ENCODE results near the gene APLP2.
"Not testable (repeated sequence)": the region's sequence is repeated elsewhere in the genome, so short reads cannot be mapped to it uniquely, and the experiment has no call there.

APLP2 gene

GRCh38 chr11:130151196-130151595, 81.5 kb downstream of the APLP2 start:
- no peak for DNase-seq

GRCh38 chr11:130156108-130157022, 86.7 kb downstream of the APLP2 start:
- no peak for DNase-seq

DNA sequence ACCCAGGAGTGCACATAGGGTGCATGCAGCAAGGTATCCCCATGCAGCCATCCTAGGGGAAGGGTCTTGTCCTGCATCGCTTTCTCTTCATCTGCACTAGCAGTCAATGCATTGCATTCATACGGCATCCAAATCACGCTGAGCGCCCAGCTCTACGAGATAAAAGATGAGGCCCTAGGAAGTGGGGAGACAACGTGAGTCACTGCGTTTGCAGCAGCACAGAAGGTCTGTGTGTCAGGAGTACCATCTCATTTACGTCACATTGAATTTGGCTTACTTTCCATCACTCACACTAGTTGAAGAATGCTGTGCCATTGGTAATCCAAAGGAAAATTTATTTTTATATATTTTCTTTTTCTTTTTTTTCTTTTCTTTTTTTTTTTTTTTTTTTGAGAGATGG, 87.4 kb downstream of the APLP2 start:
- DNase-seq: no peak

GRCh38 chr11:130157840-130158239, 88.1 kb downstream of the APLP2 start:
- DNase-seq: no peak

DNA sequence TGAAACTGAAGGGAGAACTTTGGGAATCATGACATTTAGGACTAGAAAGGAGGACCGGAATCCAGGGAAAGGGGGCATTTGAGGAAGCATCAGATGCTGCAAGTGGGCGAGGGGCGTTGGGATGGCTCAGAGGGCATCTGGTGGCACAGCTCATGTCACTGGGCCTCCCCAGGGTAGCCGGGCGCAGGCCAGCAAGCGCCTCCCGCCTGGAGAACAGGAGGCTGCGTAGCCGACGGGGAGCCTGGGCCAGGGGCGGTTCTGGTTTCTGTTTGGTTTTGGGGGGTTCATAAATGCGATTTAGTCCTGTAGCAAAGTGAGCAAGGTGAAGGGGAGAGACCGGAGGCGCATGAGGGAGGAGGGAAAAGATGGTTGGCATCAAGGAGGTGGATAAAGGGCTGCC, 89.4 kb downstream of the APLP2 start:
- no peak for DNase-seq

DNA sequence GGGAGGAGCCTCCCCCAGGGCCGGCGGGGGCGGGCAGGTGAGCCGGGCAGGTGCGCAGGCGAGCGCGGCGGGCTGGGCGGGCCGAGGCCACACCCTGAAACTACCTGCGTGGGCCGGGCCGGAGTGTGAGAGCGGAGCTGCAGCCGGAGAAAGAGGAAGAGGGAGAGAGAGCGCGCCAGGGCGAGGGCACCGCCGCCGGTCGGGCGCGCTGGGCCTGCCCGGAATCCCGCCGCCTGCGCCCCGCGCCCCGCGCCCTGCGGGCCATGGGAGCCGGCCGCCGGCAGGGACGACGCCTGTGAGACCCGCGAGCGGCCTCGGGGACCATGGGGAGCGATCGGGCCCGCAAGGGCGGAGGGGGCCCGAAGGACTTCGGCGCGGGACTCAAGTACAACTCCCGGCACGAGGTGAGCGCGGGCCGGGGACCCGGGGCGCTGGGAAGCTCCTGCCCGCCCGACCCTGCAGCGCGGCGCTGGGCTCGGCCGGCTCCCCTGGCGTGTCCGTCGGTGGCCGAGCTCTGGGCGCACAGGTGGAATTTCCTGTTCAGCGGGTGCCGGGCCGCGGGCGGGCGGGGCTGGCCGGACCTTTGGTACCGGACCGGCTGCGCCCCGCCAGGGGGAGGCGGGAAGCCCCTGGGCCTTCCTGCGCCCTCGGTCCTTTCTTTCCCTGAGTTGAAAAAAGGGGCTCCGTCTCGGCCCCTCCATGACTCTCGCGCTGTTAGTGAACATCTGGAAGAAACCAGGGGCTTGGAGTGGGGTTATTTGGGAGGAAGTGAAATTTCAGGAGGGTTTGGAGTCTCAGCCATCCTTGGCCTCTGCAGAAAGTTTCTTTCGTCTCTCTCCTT, 90.2 kb downstream of the APLP2 start, which contains the start of gene ST14:
Gene ST14 (plus strand): TSS at position 126 of the 841 bp plus-strand sequence. CDS start 198 bp downstream, at position 324.
- no peak for DNase-seq

GRCh38 chr11:130160498-130161155, 90.9 kb downstream of the APLP2 start:
- no peak for DNase-seq

- no peak for DNase-seq
Observed at GRCh38 chr11:130161441-130162145, 91.9 kb downstream of the APLP2 start.

DNA sequence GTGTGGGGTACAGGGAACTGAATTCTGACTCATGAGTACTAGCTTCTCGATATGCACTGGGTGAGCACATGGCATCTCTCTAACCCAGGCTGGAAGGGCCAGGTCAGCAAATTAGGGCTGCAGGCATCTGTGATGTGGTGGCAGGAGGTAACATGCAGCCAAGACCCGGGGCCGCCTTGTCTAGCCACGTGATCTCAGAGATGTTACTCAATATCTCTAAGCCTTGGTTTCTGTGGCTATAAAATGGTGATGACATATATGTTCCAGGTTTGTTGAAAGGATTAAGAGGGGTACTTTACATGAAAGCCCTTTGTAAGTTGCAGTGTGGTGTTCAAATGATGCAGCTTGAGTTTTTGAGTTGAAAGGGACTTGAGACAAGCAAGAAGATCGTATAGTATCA, 93.0 kb downstream of the APLP2 start:
- no peak for DNase-seq

DNA sequence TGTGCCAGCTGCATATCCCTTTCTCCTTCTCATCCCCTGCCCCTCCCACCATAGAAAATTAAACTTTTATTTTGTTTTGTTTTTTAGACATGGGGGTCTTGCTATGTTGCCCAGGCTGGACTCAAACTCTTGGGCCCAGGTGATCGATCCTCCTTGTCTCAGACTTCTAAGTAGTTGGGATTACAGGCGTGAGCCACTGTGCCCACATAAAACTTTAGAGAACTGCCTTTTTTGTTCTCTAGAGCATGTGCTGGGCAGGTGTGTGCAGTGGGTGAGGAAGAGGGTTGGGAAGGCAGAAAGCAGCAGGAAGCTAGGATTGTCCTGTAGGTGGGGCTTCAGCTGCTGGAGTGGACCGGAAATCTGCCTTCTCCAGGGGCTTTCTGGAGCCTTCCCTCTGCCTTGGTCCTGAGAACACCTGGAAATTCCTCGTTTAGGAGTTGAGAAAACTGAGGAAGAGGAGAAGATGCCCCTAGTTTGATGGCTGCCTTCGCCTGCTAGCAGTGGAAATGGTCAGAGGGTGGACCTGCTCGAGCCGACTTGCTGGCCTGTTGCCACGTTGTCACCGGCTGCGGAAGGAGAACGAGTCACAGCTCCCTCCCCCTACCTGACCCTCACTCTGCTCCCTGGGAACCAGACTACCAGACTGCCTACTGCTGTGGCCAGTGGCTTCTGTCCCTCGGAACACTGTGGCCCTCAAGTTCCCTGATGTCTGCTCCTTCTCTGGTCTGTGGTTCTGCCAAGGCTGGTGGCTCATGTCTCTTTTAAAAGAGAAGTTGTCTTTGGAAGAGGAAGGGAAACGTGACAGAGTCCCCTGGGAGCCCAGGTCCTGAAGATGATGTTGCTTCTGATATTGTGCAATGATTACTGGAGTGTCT, 93.9 kb downstream of the APLP2 start:
- no peak for DNase-seq

DNA sequence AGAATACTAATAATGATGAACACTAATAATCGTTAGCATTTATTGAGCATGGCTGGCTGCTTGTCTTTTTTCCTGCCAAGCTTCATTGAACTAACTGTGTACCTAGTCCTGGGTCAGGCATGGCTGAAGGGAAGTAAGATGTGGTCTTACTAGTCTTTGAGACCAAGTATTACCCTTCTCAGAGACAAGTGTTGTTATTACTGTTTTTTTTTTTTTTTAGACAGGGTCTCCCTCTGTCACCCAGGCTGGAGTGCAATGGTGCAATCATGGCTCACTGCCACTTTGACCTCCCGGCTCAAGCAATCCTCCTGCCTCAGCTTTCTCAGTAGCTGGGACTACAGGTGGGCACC, 94.5 kb downstream of the APLP2 start:
- DNase-seq: no peak

GRCh38 chr11:130165601-130166456, 96.1 kb downstream of the APLP2 start:
- DNase-seq: no peak

DNA sequence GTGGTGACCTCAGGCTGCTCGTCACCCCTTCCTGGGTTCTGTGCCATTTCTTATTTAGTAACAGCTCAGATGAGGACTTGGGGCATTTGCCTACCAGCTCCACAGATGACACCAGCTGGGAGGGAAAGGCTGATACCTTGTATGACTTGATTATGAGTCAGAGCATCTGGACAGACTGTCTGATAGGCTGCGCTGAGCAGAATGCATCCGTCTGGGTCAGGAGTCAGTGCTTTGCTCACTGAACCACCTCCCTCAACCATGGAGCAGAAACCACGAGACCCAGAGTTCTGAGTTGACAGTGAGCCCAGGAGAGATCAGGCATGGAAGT, 96.7 kb downstream of the APLP2 start:
- DNase-seq: no peak

- DNase-seq: no peak
Observed at GRCh38 chr11:130167146-130167545, 97.5 kb downstream of the APLP2 start.

DNA sequence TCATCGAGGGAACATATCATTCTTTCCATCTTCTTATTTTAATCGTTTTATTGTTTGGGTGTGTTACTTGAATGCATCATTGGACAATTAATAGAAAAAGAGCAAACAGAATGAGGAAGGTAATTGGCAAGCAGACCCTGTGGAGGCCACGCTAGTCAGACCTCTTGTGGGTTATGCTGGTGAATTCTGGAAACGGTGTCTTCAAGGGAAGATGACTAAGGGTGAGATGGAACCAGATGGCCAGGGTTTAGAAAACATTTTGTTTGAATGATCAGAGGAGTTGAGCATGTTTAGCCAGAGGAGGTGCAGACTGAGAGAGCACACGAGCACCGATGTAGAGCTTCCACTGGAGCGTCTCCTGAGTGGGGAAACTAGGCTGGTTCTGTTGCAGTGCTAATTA, 98.4 kb downstream of the APLP2 start:
- no peak for DNase-seq

- DNase-seq: no peak
Observed at GRCh38 chr11:130170345-130170744, 100.7 kb downstream of the APLP2 start.

DNA sequence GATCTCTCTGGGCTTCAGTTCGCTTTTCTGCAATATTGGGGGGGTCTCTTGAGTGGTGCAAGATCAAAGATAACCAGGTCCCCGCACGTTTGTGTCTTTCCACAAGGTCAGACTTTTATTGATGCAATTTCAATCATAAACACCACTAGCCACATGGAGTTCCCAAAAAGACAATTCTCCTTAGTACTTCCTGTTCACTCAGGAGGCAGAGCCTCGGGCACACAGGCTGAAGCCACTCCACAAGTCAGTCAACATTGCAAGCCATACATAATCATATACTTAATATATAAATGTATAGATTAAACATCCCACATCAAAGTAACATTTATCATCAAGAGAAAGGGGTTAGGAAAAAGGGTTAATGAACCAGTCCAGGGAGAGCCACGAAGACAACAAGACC, 101.8 kb downstream of the APLP2 start:
- no peak for DNase-seq

DNA sequence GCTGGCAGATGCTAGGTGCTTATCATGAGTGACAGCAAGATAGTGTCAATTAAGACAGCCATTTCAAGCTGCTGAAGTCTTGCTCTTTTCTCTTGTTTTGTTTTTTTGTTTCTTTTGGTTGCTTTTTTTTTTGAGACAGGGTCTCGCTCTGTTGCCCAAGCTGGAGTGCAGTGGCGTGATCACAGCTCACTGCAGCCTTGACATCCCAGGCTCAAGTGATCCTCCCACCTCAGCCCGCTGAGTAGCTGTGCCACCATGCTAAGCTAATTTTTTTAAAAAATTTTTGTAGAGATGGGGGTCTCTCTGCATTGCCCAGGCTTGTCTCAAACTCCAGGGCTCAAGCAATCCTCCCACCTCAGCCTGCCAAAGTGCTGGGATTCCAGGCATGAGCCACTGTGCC, 102.3 kb downstream of the APLP2 start:
- DNase-seq: not testable (repeated sequence)

GRCh38 chr11:130174642-130175041, 104.9 kb downstream of the APLP2 start:
- DNase-seq: no peak

- DNase-seq: no peak
Observed at GRCh38 chr11:130175898-130176297, 106.2 kb downstream of the APLP2 start.

DNA sequence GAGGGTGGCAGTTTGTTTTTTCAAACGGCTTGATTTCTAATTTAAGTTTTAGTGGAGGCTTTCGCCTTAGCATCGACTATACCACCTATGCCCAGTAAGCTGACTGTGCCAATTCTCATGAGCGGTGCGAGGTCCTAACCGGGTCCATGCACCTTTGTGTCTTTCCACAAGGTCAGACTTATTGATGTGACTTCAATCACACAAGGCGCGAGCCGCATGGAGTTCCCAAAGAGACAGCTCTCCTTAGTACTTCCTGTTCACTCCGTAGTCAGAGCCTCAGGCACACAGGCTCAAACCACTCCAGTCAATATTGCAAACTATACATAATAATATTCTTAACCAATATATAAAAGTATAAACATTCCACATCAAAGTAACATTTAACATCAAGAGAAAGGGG, 108.1 kb downstream of the APLP2 start:
- DNase-seq: no peak

All from right forelimb (tissue), 1 donor.